Coronary artery (tissue), 2 donors: Measurements from ENCODE around the gene SQOR.

Source experiments
- DNase-seq: peaks from one replicate; pipeline ENCODE4 v3.0.0-alpha.2; 2017; ENCODE audit warnings: low spot score
- H3K27ac ChIP-seq, 2 donors: fragments of 200-600 bp; sonication (generic); one replicate each; pipeline ENCODE4 v1.5.1; 2016 to 2019
- H3K4me3 ChIP-seq: fragments of 200-600 bp; sonication (generic); 2 replicates; pipeline ENCODE4 v1.5.1; 2016; ENCODE audit warnings: mild to moderate bottlenecking, moderate library complexity
- TF ChIP-seq, protein P1 (sequence below): fragments of 200-600 bp; sonication (generic); IDR thresholded peaks from one replicate; pipeline ENCODE4 v1.5.1; 2019; ENCODE audit warnings: antibody characterized with exemption

Gene SQOR

DNA sequence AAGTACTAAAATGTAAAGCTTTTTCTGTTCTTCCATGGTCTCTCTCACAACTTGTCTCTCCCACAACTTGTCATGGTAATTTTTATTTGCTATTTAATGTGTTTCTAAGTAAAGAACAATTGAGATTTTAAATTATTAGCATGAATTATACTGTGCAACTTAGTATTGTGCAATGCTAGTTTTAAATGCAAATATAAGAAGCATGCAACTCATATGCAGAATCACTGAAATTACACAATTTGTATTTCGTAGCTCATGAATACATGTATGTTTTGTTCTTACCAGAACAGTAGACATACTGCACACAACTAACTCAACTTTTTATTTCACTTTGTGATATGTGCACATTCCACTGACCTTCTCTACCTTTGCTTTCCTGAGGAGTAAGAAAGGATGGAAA, 96.5 kb downstream of the SQOR start:
- TF ChIP-seq, protein P1, sequence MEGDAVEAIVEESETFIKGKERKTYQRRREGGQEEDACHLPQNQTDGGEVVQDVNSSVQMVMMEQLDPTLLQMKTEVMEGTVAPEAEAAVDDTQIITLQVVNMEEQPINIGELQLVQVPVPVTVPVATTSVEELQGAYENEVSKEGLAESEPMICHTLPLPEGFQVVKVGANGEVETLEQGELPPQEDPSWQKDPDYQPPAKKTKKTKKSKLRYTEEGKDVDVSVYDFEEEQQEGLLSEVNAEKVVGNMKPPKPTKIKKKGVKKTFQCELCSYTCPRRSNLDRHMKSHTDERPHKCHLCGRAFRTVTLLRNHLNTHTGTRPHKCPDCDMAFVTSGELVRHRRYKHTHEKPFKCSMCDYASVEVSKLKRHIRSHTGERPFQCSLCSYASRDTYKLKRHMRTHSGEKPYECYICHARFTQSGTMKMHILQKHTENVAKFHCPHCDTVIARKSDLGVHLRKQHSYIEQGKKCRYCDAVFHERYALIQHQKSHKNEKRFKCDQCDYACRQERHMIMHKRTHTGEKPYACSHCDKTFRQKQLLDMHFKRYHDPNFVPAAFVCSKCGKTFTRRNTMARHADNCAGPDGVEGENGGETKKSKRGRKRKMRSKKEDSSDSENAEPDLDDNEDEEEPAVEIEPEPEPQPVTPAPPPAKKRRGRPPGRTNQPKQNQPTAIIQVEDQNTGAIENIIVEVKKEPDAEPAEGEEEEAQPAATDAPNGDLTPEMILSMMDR, result no peak
- DNase-seq, result no peak
- H3K4me3 ChIP-seq, result no peak overlapping the region

DNA sequence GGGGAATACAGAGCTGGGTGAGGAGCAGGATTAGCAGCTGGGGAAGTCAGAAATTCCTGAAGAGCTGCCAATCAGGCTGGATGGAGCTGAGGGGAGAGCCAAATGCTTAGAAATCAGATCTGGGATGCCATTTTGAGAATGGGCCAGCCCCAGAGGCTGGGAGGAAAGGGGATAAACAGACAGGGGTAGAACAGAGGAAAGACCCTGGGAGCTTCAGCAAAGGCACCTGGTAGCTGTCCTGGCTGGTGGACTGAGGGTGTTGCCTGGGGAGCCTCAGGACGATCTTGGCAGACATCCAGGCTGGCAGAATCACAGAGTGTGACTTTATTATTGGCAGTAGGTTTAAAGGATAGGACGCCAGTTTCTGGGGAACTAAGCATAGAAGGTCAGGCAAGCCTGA, 97.8 kb downstream of the SQOR start:
- no peak overlapping the region for H3K27ac ChIP-seq
- TF ChIP-seq, protein P1, result no peak
- H3K4me3 ChIP-seq, result no peak overlapping the region
- no peak for DNase-seq

More for the DNA sequence above, 96.5 kb downstream of the SQOR start:
- no peak overlapping the region for H3K27ac ChIP-seq

DNA sequence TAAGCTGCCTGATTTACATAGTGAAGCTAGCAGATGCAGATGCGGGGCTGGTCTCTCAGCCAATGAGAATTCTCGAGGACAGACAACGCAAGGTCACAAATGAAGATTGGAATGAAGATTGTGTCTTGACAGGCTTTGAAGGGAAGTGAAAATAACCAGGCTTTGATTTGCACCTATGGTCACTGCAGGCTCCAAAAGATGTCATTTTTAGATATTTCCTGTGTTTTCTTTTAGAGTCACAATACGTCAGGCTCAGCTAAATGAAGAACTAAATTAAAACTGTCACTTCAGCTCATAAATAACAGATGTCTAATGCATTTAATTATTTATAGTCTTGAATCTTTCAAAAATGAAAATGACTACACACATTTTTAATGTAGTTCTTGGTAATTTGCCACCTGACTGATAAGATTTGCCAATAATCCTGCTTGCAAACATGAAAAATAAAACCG, 99.5 kb downstream of the SQOR start:
- TF ChIP-seq, protein P1, result no peak
- no peak for DNase-seq
- Histone ChIP-seq H3K27ac (no peak overlapping the region), H3K4me3 (no peak overlapping the region)
